ENCODE measurements around the gene RAPGEFL1. TPM values are rescaled to one million over a fixed set of nuclear protein-coding genes. Genes with fewer than 3 reads are reported as not detected.

The RAPGEFL1 gene
- polyA plus RNA-seq (2012; ENCODE audit: insufficient read length, low read depth) = 21.2 TPM

DNA sequence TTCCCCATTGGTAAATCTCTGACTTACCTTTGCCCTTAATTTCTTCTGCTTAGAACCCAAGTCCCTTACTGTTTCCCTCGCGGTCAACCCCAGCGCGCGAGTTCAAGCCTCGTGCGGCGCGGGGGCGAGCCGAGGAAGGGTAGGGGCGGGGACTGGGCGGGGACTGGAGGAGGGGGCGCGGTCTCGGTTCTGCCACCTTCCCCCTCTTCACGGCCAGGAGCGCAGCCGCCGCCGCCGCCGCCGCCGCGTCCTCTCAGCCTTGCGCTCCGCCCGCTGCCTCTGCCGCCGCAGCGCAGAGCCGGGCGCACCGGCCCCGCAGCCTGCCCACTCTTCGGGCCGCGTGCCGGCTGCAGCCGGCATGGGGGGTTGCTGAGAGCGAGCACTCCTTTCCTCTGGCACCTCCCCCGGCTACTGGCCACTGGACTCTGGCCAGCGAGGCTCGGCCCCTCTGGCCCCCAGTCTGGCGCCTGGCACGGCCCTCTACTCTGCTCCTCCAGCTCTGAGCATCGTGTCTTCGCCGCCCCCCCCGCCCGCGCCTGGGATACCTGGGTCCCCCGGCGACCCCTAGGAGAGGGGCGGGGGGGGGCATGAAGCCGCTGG is at the start of gene RAPGEFL1:
Gene RAPGEFL1, plus strand, starts transcription at position 196 of the 600 bp plus-strand sequence. Its CDS starts 392 bp downstream, at position 588.
- TF ChIP-seq, protein P1, sequence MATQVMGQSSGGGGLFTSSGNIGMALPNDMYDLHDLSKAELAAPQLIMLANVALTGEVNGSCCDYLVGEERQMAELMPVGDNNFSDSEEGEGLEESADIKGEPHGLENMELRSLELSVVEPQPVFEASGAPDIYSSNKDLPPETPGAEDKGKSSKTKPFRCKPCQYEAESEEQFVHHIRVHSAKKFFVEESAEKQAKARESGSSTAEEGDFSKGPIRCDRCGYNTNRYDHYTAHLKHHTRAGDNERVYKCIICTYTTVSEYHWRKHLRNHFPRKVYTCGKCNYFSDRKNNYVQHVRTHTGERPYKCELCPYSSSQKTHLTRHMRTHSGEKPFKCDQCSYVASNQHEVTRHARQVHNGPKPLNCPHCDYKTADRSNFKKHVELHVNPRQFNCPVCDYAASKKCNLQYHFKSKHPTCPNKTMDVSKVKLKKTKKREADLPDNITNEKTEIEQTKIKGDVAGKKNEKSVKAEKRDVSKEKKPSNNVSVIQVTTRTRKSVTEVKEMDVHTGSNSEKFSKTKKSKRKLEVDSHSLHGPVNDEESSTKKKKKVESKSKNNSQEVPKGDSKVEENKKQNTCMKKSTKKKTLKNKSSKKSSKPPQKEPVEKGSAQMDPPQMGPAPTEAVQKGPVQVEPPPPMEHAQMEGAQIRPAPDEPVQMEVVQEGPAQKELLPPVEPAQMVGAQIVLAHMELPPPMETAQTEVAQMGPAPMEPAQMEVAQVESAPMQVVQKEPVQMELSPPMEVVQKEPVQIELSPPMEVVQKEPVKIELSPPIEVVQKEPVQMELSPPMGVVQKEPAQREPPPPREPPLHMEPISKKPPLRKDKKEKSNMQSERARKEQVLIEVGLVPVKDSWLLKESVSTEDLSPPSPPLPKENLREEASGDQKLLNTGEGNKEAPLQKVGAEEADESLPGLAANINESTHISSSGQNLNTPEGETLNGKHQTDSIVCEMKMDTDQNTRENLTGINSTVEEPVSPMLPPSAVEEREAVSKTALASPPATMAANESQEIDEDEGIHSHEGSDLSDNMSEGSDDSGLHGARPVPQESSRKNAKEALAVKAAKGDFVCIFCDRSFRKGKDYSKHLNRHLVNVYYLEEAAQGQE (IDR thresholded peaks at IDR 0.05; ENCODE audit: insufficient read depth in 1 of 2, low read depth in 2 of 2, low read length in 2 of 2) = no peak
- TF ChIP-seq TAF1 (IDR thresholded peaks at IDR 0.05; ENCODE audit: borderline replicate concordance, insufficient read depth, low read length) (no peak), FOXP2 (optimal IDR thresholded peaks at IDR 0.05; ENCODE audit: borderline replicate concordance, extremely low read depth, extremely low read length, insufficient read depth) (no peak)

- TF ChIP-seq POLR2AphosphoS5 (IDR thresholded peaks at IDR 0.05; ENCODE audit: low read depth, low read length) (no peak; the same call in 1 of the 2 replicates), SIN3A (IDR thresholded peaks at IDR 0.05; ENCODE audit: borderline replicate concordance, insufficient read depth, low read length) (no peak), TAF1 (IDR thresholded peaks at IDR 0.05; ENCODE audit: borderline replicate concordance, insufficient read depth, low read length) (no peak), FOXP2 (optimal IDR thresholded peaks at IDR 0.05; ENCODE audit: borderline replicate concordance, extremely low read depth, extremely low read length, insufficient read depth) (no peak)
- TF ChIP-seq, protein P1 (IDR thresholded peaks at IDR 0.05; ENCODE audit: insufficient read depth in 1 of 2, low read depth in 2 of 2, low read length in 2 of 2) = no peak
These were observed 47.8 kb upstream of the RAPGEFL1 start for GRCh38 chr17:40129498-40129897.

GRCh38 chr17:40130352-40131042 is 46.8 kb upstream of the RAPGEFL1 start:
- no peak for TF ChIP-seq TAF1 (IDR thresholded peaks at IDR 0.05; ENCODE audit: borderline replicate concordance, insufficient read depth, low read length)
- TF ChIP-seq, protein P1 (IDR thresholded peaks at IDR 0.05; ENCODE audit: insufficient read depth in 1 of 2, low read depth in 2 of 2, low read length in 2 of 2) = no peak
- no peak for TF ChIP-seq POLR2AphosphoS5 (IDR thresholded peaks at IDR 0.05; ENCODE audit: low read depth, low read length)
- no peak for TF ChIP-seq FOXP2 (optimal IDR thresholded peaks at IDR 0.05; ENCODE audit: borderline replicate concordance, extremely low read depth, extremely low read length, insufficient read depth)
- no peak for TF ChIP-seq SIN3A (IDR thresholded peaks at IDR 0.05; ENCODE audit: borderline replicate concordance, insufficient read depth, low read length)

DNA sequence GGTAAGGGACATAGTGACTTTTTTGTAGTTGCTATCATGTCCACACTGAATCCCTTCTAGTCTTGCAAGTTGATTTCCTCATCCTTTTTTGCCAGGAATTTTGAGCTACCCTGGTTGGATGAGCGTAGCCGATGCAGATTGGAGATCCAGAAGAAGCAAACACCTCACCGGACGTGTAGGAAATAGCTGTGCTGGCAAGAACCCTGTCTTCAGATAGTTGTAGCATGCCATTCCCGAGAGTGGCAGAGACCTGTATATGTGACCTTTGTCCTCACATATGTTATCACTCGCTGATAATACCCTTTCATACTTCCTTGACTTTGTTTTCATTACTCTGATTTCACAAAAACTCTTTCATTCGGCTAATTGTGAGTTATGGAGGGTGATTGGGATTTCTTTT is 43.1 kb upstream of the RAPGEFL1 start:
- TF ChIP-seq TAF1 (IDR thresholded peaks at IDR 0.05; ENCODE audit: borderline replicate concordance, insufficient read depth, low read length) (no peak), SIN3A (IDR thresholded peaks at IDR 0.05; ENCODE audit: borderline replicate concordance, insufficient read depth, low read length) (no peak), FOXP2 (optimal IDR thresholded peaks at IDR 0.05; ENCODE audit: borderline replicate concordance, extremely low read depth, extremely low read length, insufficient read depth) (no peak), POLR2AphosphoS5 (IDR thresholded peaks at IDR 0.05; ENCODE audit: low read depth, low read length) (no peak)
- TF ChIP-seq, protein P1 (IDR thresholded peaks at IDR 0.05; ENCODE audit: insufficient read depth in 1 of 2, low read depth in 2 of 2, low read length in 2 of 2) = no peak

All from PFSK-1 (cell line).